ENCODE measurements around the gene LAMA2.

GRCh38 chr6:129516005-129516404 is 633.1 kb downstream of the LAMA2 start:
- TF ChIP-seq CTCF (IDR thresholded peaks at IDR 0.05; ENCODE audit: low read length) (no peak), EZH2 (IDR thresholded peaks at IDR 0.05; ENCODE audit: borderline replicate concordance, low read length) (no peak)
